Lower lobe of right lung (tissue), 2 donors: ENCODE measurements around the gene YAP1. TPM values are rescaled to one million over a fixed set of nuclear protein-coding genes. Genes with fewer than 3 reads are reported as not detected.

Source experiments
- ATAC-seq, 2 donors: fragments of 200-7000 bp; cut with Tn5 transposase; one replicate each; pipeline ENCODE4 v1.9.1; 2020 to 2022; ENCODE audit warnings: mild to moderate bottlenecking in 2 of 2, moderate library complexity in 2 of 2
- DNase-seq: peaks from one replicate; pipeline ENCODE4 v3.0.0-alpha.2; 2020
- H3K27ac ChIP-seq: fragments of 200-600 bp; one replicate; pipeline ENCODE4 v1.8.0; 2022
- H3K27me3 ChIP-seq: fragments of 200-600 bp; one replicate; pipeline ENCODE4 v1.8.0; 2022; ENCODE audit warnings: low read depth
- H3K36me3 ChIP-seq: fragments of 200-600 bp; one replicate; pipeline ENCODE4 v1.8.0; 2022; ENCODE audit warnings: mild to moderate bottlenecking
- H3K4me1 ChIP-seq: fragments of 200-600 bp; one replicate; pipeline ENCODE4 v1.8.0; 2022
- H3K4me3 ChIP-seq: fragments of 200-600 bp; one replicate; pipeline ENCODE4 v1.8.0; 2022; ENCODE audit warnings: mild to moderate bottlenecking
- H3K9me3 ChIP-seq: fragments of 200-600 bp; one replicate; pipeline ENCODE4 v1.8.0; 2022
- CTCF ChIP-seq: fragments of 200-600 bp; IDR thresholded peaks from one replicate; pipeline ENCODE4 v1.8.0; 2022; ENCODE audit warnings: antibody characterized with exemption, mild to moderate bottlenecking
- intact Hi-C: fragments of 100-400 bp; cut with DNase I; formaldehyde crosslinking; loops from one replicate; pipeline ENCODE4 v1.11.0; 2022
- total RNA-seq: library from RNA; stranded (reverse); fragmentation: NEBNext Ultra II Directional; extraction: Animal tissue kit (Norgen Biotek cat#: 25700); gene quantifications from one replicate; pipeline ENCODE4 v1.2.1, GENCODE V29; 2021
- donor health status: DM: no; HTN: yes; CAD: no; lungs with severe emphysema.

YAP1 gene
- total RNA-seq, 1 donor from 2014 or later, result 105 TPM

GRCh38 chr11:102244681-102245409 is 134.6 kb downstream of the YAP1 start:
- peaks cover 14% of the 10 kb centered on the region for H3K4me1 ChIP-seq
- TF ChIP-seq CTCF, result no peak
- no peak overlapping the region for H3K27ac ChIP-seq
- ATAC-seq (peak in 1 of 2 donors; percentile 24), DNase-seq (no peak)
- intact Hi-C loops, result no loop called here
- H3K36me3 ChIP-seq, result no peaks in the 10 kb centered on the region
- no peaks in the 10 kb centered on the region for H3K9me3 ChIP-seq
- H3K27me3 ChIP-seq, result no peaks in the 10 kb centered on the region
- H3K4me3 ChIP-seq, result no peak overlapping the region

GRCh38 chr11:102251423-102251822 is 141.2 kb downstream of the YAP1 start:
- no peaks in the 10 kb centered on the region for H3K4me1 ChIP-seq
- no peak for ATAC-seq
- no peaks in the 10 kb centered on the region for H3K36me3 ChIP-seq
- DNase-seq, result no peak
- intact Hi-C loops, result no loop called here
- no peak for TF ChIP-seq CTCF
- H3K4me3 ChIP-seq, result no peak overlapping the region
- no peak overlapping the region for H3K27ac ChIP-seq
- H3K9me3 ChIP-seq, result no peaks in the 10 kb centered on the region
- H3K27me3 ChIP-seq, result no peaks in the 10 kb centered on the region

- Histone ChIP-seq H3K36me3 (no peaks in the 10 kb centered on the region), H3K4me3 (no peak overlapping the region), H3K4me1 (no peaks in the 10 kb centered on the region), H3K9me3 (no peaks in the 10 kb centered on the region), H3K27ac (no peak overlapping the region), H3K27me3 (no peaks in the 10 kb centered on the region)
- DNase-seq (no peak), ATAC-seq (no peak)
- intact Hi-C loops, result no loop called here
- no peak for TF ChIP-seq CTCF
These were observed 142.2 kb downstream of the YAP1 start for GRCh38 chr11:102252339-102252891.

- intact Hi-C loops, result no loop called here
- ATAC-seq, result no peak
These were observed 142.9 kb downstream of the YAP1 start for GRCh38 chr11:102253020-102253715.

GRCh38 chr11:102254047-102254446 is 143.8 kb downstream of the YAP1 start:
- peak; percentile 26 for TF ChIP-seq CTCF
- Histone ChIP-seq H3K9me3 (no peaks in the 10 kb centered on the region), H3K4me1 (no peaks in the 10 kb centered on the region), H3K4me3 (no peak overlapping the region), H3K27ac (no peak overlapping the region), H3K36me3 (no peaks in the 10 kb centered on the region), H3K27me3 (no peaks in the 10 kb centered on the region)
- DNase-seq (no peak), ATAC-seq (no peak)
- intact Hi-C loops, result no loop called here

More at GRCh38 chr11:102253020-102253715, 142.9 kb downstream of the YAP1 start:
- no peaks in the 10 kb centered on the region for H3K4me1 ChIP-seq
- no peak for TF ChIP-seq CTCF
- no peak overlapping the region for H3K27ac ChIP-seq
- H3K36me3 ChIP-seq, result no peaks in the 10 kb centered on the region
- no peak for DNase-seq
- no peaks in the 10 kb centered on the region for H3K9me3 ChIP-seq
- H3K27me3 ChIP-seq, result no peaks in the 10 kb centered on the region
- H3K4me3 ChIP-seq, result no peak overlapping the region
